PC-9 (cell line): ENCODE measurements around the gene HMX2.

Experiments used
- CTCF ChIP-seq: fragments of 200-600 bp; sonication (generic); conservative IDR thresholded peaks from 2 replicates; pipeline ENCODE4 v1.6.1; 2017; ENCODE audit warnings: mixed run types, antibody characterized with exemption, mild to moderate bottlenecking, moderate library complexity
- EZH2 ChIP-seq: fragments of 200-600 bp; sonication (generic); IDR thresholded peaks from 2 replicates; pipeline ENCODE4 v1.8.0; 2017; ENCODE audit warnings: antibody characterized with exemption, low read depth

GRCh38 chr10:123135415-123136141 lies 12.4 kb upstream of the HMX2 start, which contains the start of gene HMX3:
- TF ChIP-seq CTCF (no peak), EZH2 (no peak)
